HepG2 (cell line): Measurements from ENCODE around the gene BATF. TPM values are rescaled to one million over a fixed set of nuclear protein-coding genes. Genes with fewer than 3 reads are reported as not detected.

Experiments
- CHCHD3 ChIP-seq: sonication (generic); formaldehyde crosslinking; IDR thresholded peaks from 2 replicates; pipeline ENCODE4 v1.8.0; 2022; ENCODE audit warnings: mild to moderate bottlenecking, missing genetic modification reagents, moderate library complexity
- FOXK2 ChIP-seq: fragments of 450-650 bp; IDR thresholded peaks from 2 replicates; pipeline ENCODE4 v1.6.1; 2016
- GABPB1 ChIP-seq: IDR thresholded peaks from 2 replicates; pipeline ENCODE4 v1.6.1; 2016; ENCODE audit warnings: mild to moderate bottlenecking, missing genetic modification reagents, moderate library complexity, missing compliant biosample characterization
- HNRNPLL ChIP-seq: fragments of 200-400 bp; formaldehyde crosslinking; IDR thresholded peaks from 2 replicates; pipeline ENCODE4 v1.6.1; 2017; ENCODE audit warnings: mild to moderate bottlenecking, low read depth, low read length; ENCODE audit not compliant: poor library complexity, severe bottlenecking
- MBNL3 ChIP-seq: fragments of 250-450 bp; sonication (Bioruptor Pico); conservative IDR thresholded peaks from 2 replicates; pipeline ENCODE4 v1.8.0; 2022; ENCODE audit warnings: mild to moderate bottlenecking, inconsistent platforms
- NFIC ChIP-seq: IDR thresholded peaks from 2 replicates; pipeline ENCODE4 v1.6.1; 2012; ENCODE audit warnings: mild to moderate bottlenecking, low read length, inconsistent platforms
- RXRA ChIP-seq: sonication (generic); formaldehyde crosslinking; IDR thresholded peaks from 2 replicates; pipeline ENCODE4 v1.5.1; 2020; ENCODE audit warnings: missing genetic modification reagents
- TARDBP ChIP-seq: sonication (generic); formaldehyde crosslinking; IDR thresholded peaks from 2 replicates; pipeline ENCODE4 v1.8.0; 2022; ENCODE audit warnings: mild to moderate bottlenecking, missing genetic modification reagents
- TBP ChIP-seq: sonication (generic); formaldehyde crosslinking; IDR thresholded peaks from 2 replicates; pipeline ENCODE4 v1.5.0; 2020; ENCODE audit warnings: missing genetic modification reagents
- ZFP1 ChIP-seq: IDR thresholded peaks from 2 replicates; pipeline ENCODE4 v1.6.1; 2016
- ZNF382 ChIP-seq: sonication (generic); formaldehyde crosslinking; IDR thresholded peaks from 2 replicates; pipeline ENCODE4 v1.5.0; 2020; ENCODE audit warnings: missing genetic modification reagents, mild to moderate bottlenecking, borderline replicate concordance
- ZNF703 ChIP-seq: sonication (generic); formaldehyde crosslinking; IDR thresholded peaks from 2 replicates; pipeline ENCODE4 v1.5.1; 2020; ENCODE audit warnings: missing genetic modification reagents, mild to moderate bottlenecking, moderate library complexity, borderline replicate concordance
- ZNF766 ChIP-seq: sonication (generic); formaldehyde crosslinking; IDR thresholded peaks from 2 replicates; pipeline ENCODE4 v1.5.0; 2020; ENCODE audit warnings: missing genetic modification reagents, borderline replicate concordance
- ZNF777 ChIP-seq: sonication (generic); formaldehyde crosslinking; IDR thresholded peaks from 2 replicates; pipeline ENCODE4 v1.4.0; 2020; ENCODE audit warnings: missing genetic modification reagents
- polyA plus RNA-seq, 8 experiments: library from polyadenylated mRNA; depleted of rRNA in 3 of 8; stranded (reverse) in 7 of 8; unstranded in 1 of 8; fragments of >200 nt; fragmentation: Illumina TruSeq in 4 of 8; extraction: Trizol in 4 of 8; gene quantifications; 2 replicates each; pipeline versions ENCODE4 v1.2.1 to v1.2.3, GENCODE V29; 2011 to 2016; ENCODE audit warnings: low read depth in 4 of 8, missing spikeins in 1 of 8, mixed read lengths in 1 of 8; ENCODE audit not compliant: insufficient read depth in 1 of 8
- total RNA-seq, 5 experiments: library from RNA; depleted of rRNA; stranded (reverse); fragments of >200 nt; fragmentation: Illumina TruSeq; extraction: Trizol; gene quantifications; 2 replicates each; pipeline ENCODE4 v1.2.3, GENCODE V29; 2016; ENCODE audit warnings: low read depth in 1 of 5
- TF ChIP-seq, protein P1 (sequence below), 2 experiments: fragments of 450-650 bp in 1 of 2; sonication (generic) in 1 of 2; formaldehyde crosslinking; IDR thresholded peaks; 2 replicates each; pipeline versions ENCODE4 v1.5.0 to v1.8.0; 2020 to 2022; ENCODE audit warnings: mild to moderate bottlenecking in 1 of 2, missing genetic modification reagents in 1 of 2
- TF ChIP-seq, protein P2 (sequence below): sonication (generic); formaldehyde crosslinking; IDR thresholded peaks from 2 replicates; pipeline ENCODE4 v1.5.1; 2020; ENCODE audit warnings: missing genetic modification reagents, mild to moderate bottlenecking, borderline replicate concordance
- TF ChIP-seq, protein P3 (sequence below): IDR thresholded peaks from 2 replicates; pipeline ENCODE4 v1.4.0; 2020; ENCODE audit warnings: mild to moderate bottlenecking, missing genetic modification reagents
- TF ChIP-seq, protein P4 (sequence below): sonication (generic); formaldehyde crosslinking; IDR thresholded peaks from 2 replicates; pipeline ENCODE4 v1.4.0; 2020; ENCODE audit warnings: missing genetic modification reagents
- TF ChIP-seq, protein P5 (sequence below): sonication (generic); formaldehyde crosslinking; IDR thresholded peaks from 2 replicates; pipeline ENCODE4 v1.5.0; 2020; ENCODE audit warnings: mild to moderate bottlenecking, missing genetic modification reagents

The BATF gene
- total and polyA plus RNA-seq, 2 of the 13 experiments (the other 11 are each of a cell fraction or from before 2014, with no cell fraction given) = 0.22 to 0.37 TPM

DNA sequence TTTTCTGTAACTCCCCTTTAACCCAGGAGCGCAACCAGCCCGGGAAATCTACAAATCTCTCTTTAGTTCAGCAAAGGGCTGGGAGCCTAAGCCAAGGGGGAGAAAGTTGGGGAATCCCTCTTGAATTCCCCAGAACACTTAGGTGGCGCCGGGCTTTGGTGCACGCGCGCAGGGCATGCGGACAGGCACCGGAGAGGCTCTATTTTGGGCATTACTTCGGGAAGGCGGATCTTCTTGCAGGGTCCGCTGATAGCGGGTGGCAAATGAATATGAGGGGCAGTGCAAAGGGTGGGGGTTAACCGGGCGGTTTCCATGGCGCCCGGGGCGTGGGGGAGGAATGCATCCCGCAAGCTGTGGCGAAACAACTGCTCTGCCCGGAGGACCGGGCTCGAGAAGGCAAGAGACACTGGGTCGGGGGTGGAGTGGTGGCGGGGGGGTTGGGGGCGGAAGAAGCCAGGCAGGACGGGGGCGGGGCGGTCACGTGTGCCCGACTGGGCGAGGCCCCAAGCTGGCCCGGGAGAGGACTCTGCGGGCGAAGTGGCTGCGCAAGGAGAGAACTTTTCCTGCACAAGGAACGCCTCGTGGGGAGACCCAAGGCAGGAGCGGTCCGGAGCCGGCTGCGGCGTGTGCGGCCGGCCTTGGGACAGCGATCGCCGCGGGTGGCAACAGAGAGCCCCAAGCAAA, 56.0 kb downstream of the BATF start, which contains the start of gene FLVCR2 (continued):
- TF ChIP-seq, protein P1, sequence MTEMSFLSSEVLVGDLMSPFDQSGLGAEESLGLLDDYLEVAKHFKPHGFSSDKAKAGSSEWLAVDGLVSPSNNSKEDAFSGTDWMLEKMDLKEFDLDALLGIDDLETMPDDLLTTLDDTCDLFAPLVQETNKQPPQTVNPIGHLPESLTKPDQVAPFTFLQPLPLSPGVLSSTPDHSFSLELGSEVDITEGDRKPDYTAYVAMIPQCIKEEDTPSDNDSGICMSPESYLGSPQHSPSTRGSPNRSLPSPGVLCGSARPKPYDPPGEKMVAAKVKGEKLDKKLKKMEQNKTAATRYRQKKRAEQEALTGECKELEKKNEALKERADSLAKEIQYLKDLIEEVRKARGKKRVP (CRISPR knock-in tag; IDR thresholded peaks at IDR 0.05) = no peak
- TF ChIP-seq ZNF777 (CRISPR knock-in tag) (no peak), TARDBP (CRISPR knock-in tag) (0 out of 2 replicates have a peak, but pooled peaks have one; percentile 6), NFIC (no peak), GABPB1 (CRISPR knock-in tag) (no peak), ZNF703 (CRISPR knock-in tag) (no peak), FOXK2 (no peak), ZFP1 (CRISPR knock-in tag) (no peak), ZNF382 (CRISPR knock-in tag) (no peak), ZNF766 (CRISPR knock-in tag) (no peak), MBNL3 (CRISPR knock-in tag) (no peak), CHCHD3 (CRISPR knock-in tag) (no peak), RXRA (CRISPR knock-in tag) (no peak), HNRNPLL (peak; percentile 93), TBP (CRISPR knock-in tag) (0 out of 2 replicates have a peak, but pooled peaks have one; percentile 37)
- TF ChIP-seq, protein P2, sequence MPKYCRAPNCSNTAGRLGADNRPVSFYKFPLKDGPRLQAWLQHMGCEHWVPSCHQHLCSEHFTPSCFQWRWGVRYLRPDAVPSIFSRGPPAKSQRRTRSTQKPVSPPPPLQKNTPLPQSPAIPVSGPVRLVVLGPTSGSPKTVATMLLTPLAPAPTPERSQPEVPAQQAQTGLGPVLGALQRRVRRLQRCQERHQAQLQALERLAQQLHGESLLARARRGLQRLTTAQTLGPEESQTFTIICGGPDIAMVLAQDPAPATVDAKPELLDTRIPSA (CRISPR knock-in tag) = no peak
- TF ChIP-seq, protein P3, sequence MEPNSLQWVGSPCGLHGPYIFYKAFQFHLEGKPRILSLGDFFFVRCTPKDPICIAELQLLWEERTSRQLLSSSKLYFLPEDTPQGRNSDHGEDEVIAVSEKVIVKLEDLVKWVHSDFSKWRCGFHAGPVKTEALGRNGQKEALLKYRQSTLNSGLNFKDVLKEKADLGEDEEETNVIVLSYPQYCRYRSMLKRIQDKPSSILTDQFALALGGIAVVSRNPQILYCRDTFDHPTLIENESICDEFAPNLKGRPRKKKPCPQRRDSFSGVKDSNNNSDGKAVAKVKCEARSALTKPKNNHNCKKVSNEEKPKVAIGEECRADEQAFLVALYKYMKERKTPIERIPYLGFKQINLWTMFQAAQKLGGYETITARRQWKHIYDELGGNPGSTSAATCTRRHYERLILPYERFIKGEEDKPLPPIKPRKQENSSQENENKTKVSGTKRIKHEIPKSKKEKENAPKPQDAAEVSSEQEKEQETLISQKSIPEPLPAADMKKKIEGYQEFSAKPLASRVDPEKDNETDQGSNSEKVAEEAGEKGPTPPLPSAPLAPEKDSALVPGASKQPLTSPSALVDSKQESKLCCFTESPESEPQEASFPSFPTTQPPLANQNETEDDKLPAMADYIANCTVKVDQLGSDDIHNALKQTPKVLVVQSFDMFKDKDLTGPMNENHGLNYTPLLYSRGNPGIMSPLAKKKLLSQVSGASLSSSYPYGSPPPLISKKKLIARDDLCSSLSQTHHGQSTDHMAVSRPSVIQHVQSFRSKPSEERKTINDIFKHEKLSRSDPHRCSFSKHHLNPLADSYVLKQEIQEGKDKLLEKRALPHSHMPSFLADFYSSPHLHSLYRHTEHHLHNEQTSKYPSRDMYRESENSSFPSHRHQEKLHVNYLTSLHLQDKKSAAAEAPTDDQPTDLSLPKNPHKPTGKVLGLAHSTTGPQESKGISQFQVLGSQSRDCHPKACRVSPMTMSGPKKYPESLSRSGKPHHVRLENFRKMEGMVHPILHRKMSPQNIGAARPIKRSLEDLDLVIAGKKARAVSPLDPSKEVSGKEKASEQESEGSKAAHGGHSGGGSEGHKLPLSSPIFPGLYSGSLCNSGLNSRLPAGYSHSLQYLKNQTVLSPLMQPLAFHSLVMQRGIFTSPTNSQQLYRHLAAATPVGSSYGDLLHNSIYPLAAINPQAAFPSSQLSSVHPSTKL (CRISPR knock-in tag) = no peak
- TF ChIP-seq, protein P4, sequence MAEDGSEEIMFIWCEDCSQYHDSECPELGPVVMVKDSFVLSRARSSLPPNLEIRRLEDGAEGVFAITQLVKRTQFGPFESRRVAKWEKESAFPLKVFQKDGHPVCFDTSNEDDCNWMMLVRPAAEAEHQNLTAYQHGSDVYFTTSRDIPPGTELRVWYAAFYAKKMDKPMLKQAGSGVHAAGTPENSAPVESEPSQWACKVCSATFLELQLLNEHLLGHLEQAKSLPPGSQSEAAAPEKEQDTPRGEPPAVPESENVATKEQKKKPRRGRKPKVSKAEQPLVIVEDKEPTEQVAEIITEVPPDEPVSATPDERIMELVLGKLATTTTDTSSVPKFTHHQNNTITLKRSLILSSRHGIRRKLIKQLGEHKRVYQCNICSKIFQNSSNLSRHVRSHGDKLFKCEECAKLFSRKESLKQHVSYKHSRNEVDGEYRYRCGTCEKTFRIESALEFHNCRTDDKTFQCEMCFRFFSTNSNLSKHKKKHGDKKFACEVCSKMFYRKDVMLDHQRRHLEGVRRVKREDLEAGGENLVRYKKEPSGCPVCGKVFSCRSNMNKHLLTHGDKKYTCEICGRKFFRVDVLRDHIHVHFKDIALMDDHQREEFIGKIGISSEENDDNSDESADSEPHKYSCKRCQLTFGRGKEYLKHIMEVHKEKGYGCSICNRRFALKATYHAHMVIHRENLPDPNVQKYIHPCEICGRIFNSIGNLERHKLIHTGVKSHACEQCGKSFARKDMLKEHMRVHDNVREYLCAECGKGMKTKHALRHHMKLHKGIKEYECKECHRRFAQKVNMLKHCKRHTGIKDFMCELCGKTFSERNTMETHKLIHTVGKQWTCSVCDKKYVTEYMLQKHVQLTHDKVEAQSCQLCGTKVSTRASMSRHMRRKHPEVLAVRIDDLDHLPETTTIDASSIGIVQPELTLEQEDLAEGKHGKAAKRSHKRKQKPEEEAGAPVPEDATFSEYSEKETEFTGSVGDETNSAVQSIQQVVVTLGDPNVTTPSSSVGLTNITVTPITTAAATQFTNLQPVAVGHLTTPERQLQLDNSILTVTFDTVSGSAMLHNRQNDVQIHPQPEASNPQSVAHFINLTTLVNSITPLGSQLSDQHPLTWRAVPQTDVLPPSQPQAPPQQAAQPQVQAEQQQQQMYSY (CRISPR knock-in tag) = no peak
- TF ChIP-seq, protein P5, sequence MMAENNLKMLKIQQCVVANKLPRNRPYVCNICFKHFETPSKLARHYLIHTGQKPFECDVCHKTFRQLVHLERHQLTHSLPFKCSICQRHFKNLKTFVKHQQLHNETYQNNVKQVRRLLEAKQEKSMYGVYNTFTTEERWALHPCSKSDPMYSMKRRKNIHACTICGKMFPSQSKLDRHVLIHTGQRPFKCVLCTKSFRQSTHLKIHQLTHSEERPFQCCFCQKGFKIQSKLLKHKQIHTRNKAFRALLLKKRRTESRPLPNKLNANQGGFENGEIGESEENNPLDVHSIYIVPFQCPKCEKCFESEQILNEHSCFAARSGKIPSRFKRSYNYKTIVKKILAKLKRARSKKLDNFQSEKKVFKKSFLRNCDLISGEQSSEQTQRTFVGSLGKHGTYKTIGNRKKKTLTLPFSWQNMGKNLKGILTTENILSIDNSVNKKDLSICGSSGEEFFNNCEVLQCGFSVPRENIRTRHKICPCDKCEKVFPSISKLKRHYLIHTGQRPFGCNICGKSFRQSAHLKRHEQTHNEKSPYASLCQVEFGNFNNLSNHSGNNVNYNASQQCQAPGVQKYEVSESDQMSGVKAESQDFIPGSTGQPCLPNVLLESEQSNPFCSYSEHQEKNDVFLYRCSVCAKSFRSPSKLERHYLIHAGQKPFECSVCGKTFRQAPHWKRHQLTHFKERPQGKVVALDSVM (CRISPR knock-in tag) = no peak
